Muscle of back (tissue), 11 donors: ENCODE results near the gene MOB3B. TPM values are rescaled to one million over a fixed set of nuclear protein-coding genes. Genes with fewer than 3 reads are reported as not detected.

Experiments
- DNase-seq, 3 donors: peaks; one replicate each; pipeline versions ENCODE4 v3.0.0 to v3.0.0-alpha.2; 2013
- polyA plus RNA-seq, 10 donors: library from polyadenylated mRNA; unstranded; fragments of 120-200 nt; gene quantifications; one replicate each; pipeline ENCODE4 v1.2.1, GENCODE V29; 2013; ENCODE audit not compliant: insufficient read length in 10 of 10

The MOB3B gene
- polyA plus RNA-seq, 10 donors, result 2.4 to 5.1 (median 2.7) TPM

GRCh38 chr9:27292659-27293405 is 236.8 kb downstream of the MOB3B start:
- DNase-seq, result peak; percentile 87 to 95 (median 90)

- DNase-seq, result no peak
Measured at GRCh38 chr9:27291292-27291691, 238.3 kb downstream of the MOB3B start.

- no peak for DNase-seq
Measured at GRCh38 chr9:27282269-27282668, 247.3 kb downstream of the MOB3B start.

GRCh38 chr9:27280860-27281259 is 248.8 kb downstream of the MOB3B start:
- DNase-seq, result no peak

- DNase-seq, result no peak
Measured at GRCh38 chr9:27280249-27280648, 249.4 kb downstream of the MOB3B start.

GRCh38 chr9:27279611-27280010 is 250.0 kb downstream of the MOB3B start:
- no peak for DNase-seq

- no peak for DNase-seq
Measured at GRCh38 chr9:27278374-27278773, 251.2 kb downstream of the MOB3B start.

GRCh38 chr9:27276193-27277030 is 253.2 kb downstream of the MOB3B start:
- peak; percentile 62 to 82 (median 76) for DNase-seq

Other genes with a start within 250 kb of the MOB3B start
- not detected for gene EQTN, start 232.7 kb downstream of the MOB3B start, polyA plus RNA-seq
- gene IFNK, start 5.5 kb downstream of the MOB3B start, polyA plus RNA-seq, result not detected
- gene C9orf72, start 43.7 kb upstream of the MOB3B start, polyA plus RNA-seq, result 10 to 100 TPM; 10.9 to 24.6 (median 14.4) TPM